HCT116 (cell line): ENCODE data around the gene HMGA1. TPM values are rescaled to one million over a fixed set of nuclear protein-coding genes. Genes with fewer than 3 reads are reported as not detected.

Experiments used
- ATAC-seq: fragments of 200-7000 bp; cut with Tn5 transposase; 2 replicates; pipeline ENCODE4 v1.9.1; 2020; ENCODE audit warnings: mild to moderate bottlenecking, moderate library complexity
- BruUV-seq: library from RNA; stranded (reverse); fragments of 400-500 nt; replicated peaks from 2 replicates; lab custom pipeline; 2021; lab: Mats Ljungman, UMichigan
- CTCF ChIA-PET: fragments of 300-600 bp; sonication (Branson Sonifier 250); formaldehyde crosslinking; loops from one replicate; lab custom pipeline; 2021; ENCODE audit warnings: antibody characterized with exemption; lab: Charles Lee
- POLR2A ChIA-PET: fragments of 300-600, 350-600 bp; sonication (Branson Sonifier 250); formaldehyde crosslinking; loops from one replicate; lab custom pipeline; 2021; ENCODE audit warnings: antibody characterized with exemption; lab: Charles Lee
- RAD21 ChIA-PET, 2 experiments: fragments of 300-600 bp; sonication (Branson Sonifier 250); formaldehyde crosslinking; loops; one replicate each; lab custom pipeline; 2023; ENCODE audit warnings: low total read pairs in 2 of 2; ENCODE audit not compliant: uncharacterized antibody in 2 of 2, unreplicated experiment in 2 of 2, low non-redundant PET in 1 of 2; lab: Charles Lee
- DNase-seq: peaks from one replicate; pipeline ENCODE4 v3.0.0-alpha.2; 2010; ENCODE audit warnings: low read depth, low spot score
- H2AFZ ChIP-seq: fragments of 200-600 bp; shearing (Covaris generic), sonication (generic); 2 replicates; pipeline ENCODE4 v1.6.1; 2017; ENCODE audit warnings: low read depth, mixed run types, mixed read lengths, antibody characterized with exemption, low read length; ENCODE audit not compliant: poor library complexity, severe bottlenecking
- H3K27ac ChIP-seq: 2 replicates; pipeline ENCODE4 v1.5.1; 2012; ENCODE audit warnings: low read depth, low read length
- H3K27me3 ChIP-seq: fragments of 200-600 bp; sonication (generic); 2 replicates; pipeline ENCODE4 v1.6.1; 2016; ENCODE audit warnings: mixed run types, low read length, mixed read lengths; ENCODE audit not compliant: insufficient read depth
- H3K36me3 ChIP-seq, 2 experiments: fragments of 200-500 bp in 1 of 2; fragments of 200-600 bp in 1 of 2; sonication (Bioruptor generic) in 1 of 2; sonication (generic) in 1 of 2; 2 replicates each; pipeline versions ENCODE4 v1.5.1 to v1.6.1; 2014 to 2016; ENCODE audit warnings: low read length in 2 of 2, inconsistent platforms in 1 of 2, mixed read lengths in 1 of 2, mixed run types in 1 of 2; ENCODE audit not compliant: insufficient read depth in 2 of 2, control insufficient read depth in 1 of 2
- H3K4me1 ChIP-seq, 2 experiments: fragments of 200-600 bp in 1 of 2; sonication (generic) in 1 of 2; 2 replicates each; pipeline versions ENCODE4 v1.5.1 to v1.6.1; 2012 to 2017; ENCODE audit warnings: low read length in 2 of 2, inconsistent platforms in 1 of 2, mild to moderate bottlenecking in 1 of 2, mixed read lengths in 1 of 2, mixed run types in 1 of 2, moderate library complexity in 1 of 2; ENCODE audit not compliant: insufficient read depth in 2 of 2, control insufficient read depth in 1 of 2
- H3K4me2 ChIP-seq: fragments of 200-600 bp; sonication (generic); 2 replicates; pipeline ENCODE4 v1.6.1; 2017; ENCODE audit warnings: mixed run types, low read length, mixed read lengths
- H3K4me3 ChIP-seq, 2 experiments: fragments of 200-600 bp in 1 of 2; sonication (generic) in 1 of 2; replicated peaks in 1 of 2; 2 replicates each; pipeline ENCODE4 v1.5.1; 2011 to 2016; ENCODE audit warnings: low read length in 2 of 2, control low read depth in 1 of 2, low read depth in 1 of 2, mild to moderate bottlenecking in 1 of 2, mixed read lengths in 1 of 2, mixed run types in 1 of 2
- H3K79me2 ChIP-seq: fragments of 200-600 bp; sonication (generic); 2 replicates; pipeline ENCODE4 v1.6.1; 2017; ENCODE audit warnings: mild to moderate bottlenecking, mixed run types, low read length, moderate library complexity, mixed read lengths; ENCODE audit not compliant: insufficient read depth
- H3K9ac ChIP-seq: fragments of 200-600 bp; sonication (generic); 2 replicates; pipeline ENCODE4 v1.6.1; 2016; ENCODE audit warnings: low read length, mixed read lengths
- H3K9me2 ChIP-seq: fragments of 200-600 bp; sonication (generic), shearing (Covaris generic); 2 replicates; pipeline ENCODE4 v1.6.1; 2017; ENCODE audit warnings: mixed run types, mild to moderate bottlenecking, moderate library complexity; ENCODE audit not compliant: insufficient read depth
- H3K9me3 ChIP-seq, 2 experiments: fragments of 200-500 bp in 1 of 2; fragments of 200-600 bp in 1 of 2; sonication (Bioruptor generic) in 1 of 2; sonication (generic) in 1 of 2; 2 replicates each; pipeline ENCODE4 v1.6.1; 2014 to 2017; ENCODE audit warnings: low read length in 2 of 2, mixed read lengths in 2 of 2, inconsistent platforms in 1 of 2, low read depth in 1 of 2, mild to moderate bottlenecking in 1 of 2, mixed run types in 1 of 2, moderate library complexity in 1 of 2; ENCODE audit not compliant: control insufficient read depth in 1 of 2, insufficient read depth in 1 of 2
- H4K20me1 ChIP-seq: fragments of 200-600 bp; sonication (generic), shearing (Covaris generic); 2 replicates; pipeline ENCODE4 v1.6.1; 2017; ENCODE audit warnings: mixed run types, mild to moderate bottlenecking, moderate library complexity; ENCODE audit not compliant: insufficient read depth
- ATF3 ChIP-seq: IDR thresholded peaks from 2 replicates; pipeline ENCODE4 v1.6.1; 2012
- CBX3 ChIP-seq: IDR thresholded peaks from 2 replicates; pipeline ENCODE4 v1.6.1; 2012; ENCODE audit warnings: low read depth
- CEBPB ChIP-seq: IDR thresholded peaks from 2 replicates; pipeline ENCODE4 v1.6.1; 2012; ENCODE audit warnings: low read depth
- ELF1 ChIP-seq: IDR thresholded peaks from 2 replicates; pipeline ENCODE4 v1.6.1; 2012; ENCODE audit warnings: low read depth, borderline replicate concordance
- EZH2 ChIP-seq: fragments of 200-600 bp; sonication (generic); IDR thresholded peaks from 2 replicates; pipeline ENCODE4 v1.6.1; 2017; ENCODE audit warnings: antibody characterized with exemption, mixed run types
- EZH2phosphoT487 ChIP-seq: fragments of 200-600 bp; IDR thresholded peaks from 2 replicates; pipeline ENCODE4 v1.6.1; 2018; ENCODE audit warnings: antibody characterized with exemption, borderline replicate concordance
- FOSL1 ChIP-seq: IDR thresholded peaks from 2 replicates; pipeline ENCODE4 v1.6.1; 2012; ENCODE audit warnings: low read depth
- JUND ChIP-seq: IDR thresholded peaks from 2 replicates; pipeline ENCODE4 v1.6.1; 2012
- MAX ChIP-seq: IDR thresholded peaks from 2 replicates; pipeline ENCODE4 v1.6.1; 2012
- POLR2A ChIP-seq: IDR thresholded peaks from 2 replicates; pipeline ENCODE4 v1.7.0; 2011; ENCODE audit warnings: borderline replicate concordance; ENCODE audit not compliant: insufficient read depth, insufficient read length; ENCODE audit errors: extremely low read depth
- RAD21 ChIP-seq: IDR thresholded peaks from 2 replicates; pipeline ENCODE4 v1.6.1; 2012; ENCODE audit warnings: low read depth, mild to moderate bottlenecking
- REST ChIP-seq: IDR thresholded peaks from 2 replicates; pipeline ENCODE4 v1.6.1; 2012; ENCODE audit warnings: low read depth
- SP1 ChIP-seq: IDR thresholded peaks from 2 replicates; pipeline ENCODE4 v1.6.1; 2012; ENCODE audit warnings: low read depth
- TCF7L2 ChIP-seq: IDR thresholded peaks from 2 replicates; pipeline ENCODE4 v1.7.0; 2011; ENCODE audit warnings: borderline replicate concordance, inconsistent platforms; ENCODE audit not compliant: insufficient read depth, insufficient read length; ENCODE audit errors: extremely low read depth
- YY1 ChIP-seq: IDR thresholded peaks from 2 replicates; pipeline ENCODE4 v1.6.1; 2011; ENCODE audit warnings: low read length, low read depth, moderate library complexity, mild to moderate bottlenecking; ENCODE audit not compliant: insufficient replicate concordance; ENCODE audit errors: extremely low read depth
- ZNF274 ChIP-seq: fragments of 200-500 bp; sonication (Bioruptor generic); IDR thresholded peaks from 2 replicates; pipeline ENCODE4 v1.6.1; 2014; ENCODE audit warnings: mild to moderate bottlenecking, low read depth, low read length, inconsistent platforms
- intact Hi-C: fragments of 100-400 bp; cut with micrococcal nuclease; formaldehyde crosslinking; loops from 2 replicates; pipeline ENCODE4 v1.10.0; 2022
- total RNA-seq: library from RNA; stranded (reverse); gene quantifications from one replicate; pipeline ENCODE4 v1.2.1, GENCODE V29; 2021; ENCODE audit not compliant: unreplicated experiment

The HMGA1 gene
- total RNA-seq, 1 experiment from 2014 or later: 2,459 TPM

GRCh38 chr6:34281702-34282334, 45.1 kb downstream of the HMGA1 start:
- Histone ChIP-seq H3K27ac (no peak overlapping the region), H3K4me1 (no peaks in the 10 kb centered on the region), H3K9me3 (no peaks in the 10 kb centered on the region)
- TF ChIP-seq EZH2phosphoT487 (no peak), FOSL1 (no peak), ELF1 (no peak), POLR2A (no peak), CEBPB (no peak), ZNF274 (no peak), YY1 (no peak), ATF3 (no peak)
- TF ChIP-seq, all 23 proteins: peak for 0
- H4K20me1 ChIP-seq: no peaks in the 10 kb centered on the region
- intact Hi-C loops: no loop called here
- no TSS peak for BruUV-seq
- H3K36me3 ChIP-seq: peaks cover 0 to 5% of the 10 kb centered on the region in 2 experiments; a peak in 1 of 4 replicates
- no peaks in the 10 kb centered on the region for H3K27me3 ChIP-seq
- H3K4me2 ChIP-seq: no peak overlapping the region
- H3K9ac ChIP-seq: no peak overlapping the region
- CTCF ChIA-PET: no interaction called here
- no peaks in the 10 kb centered on the region for H3K79me2 ChIP-seq
- RAD21 ChIA-PET: no interaction called here
- no peaks in the 10 kb centered on the region for H3K9me2 ChIP-seq
- POLR2A ChIA-PET: interaction anchor here (1.1 kb wide), 1 partner anchor 34 kb away, joined by 3 read pairs; no protein-coding TSS in a partner anchor
- DNase-seq: no peak
- H3K4me3 ChIP-seq: no peak overlapping the region
- H2AFZ ChIP-seq: no peak overlapping the region
- ATAC-seq: no peak

GRCh38 chr6:34284563-34285447, 48.1 kb downstream of the HMGA1 start:
- H3K79me2 ChIP-seq: no peaks in the 10 kb centered on the region
- H3K36me3 ChIP-seq: peaks cover 0 to 19% of the 10 kb centered on the region in 2 experiments; a peak in 2 of 4 replicates
- H3K9me3 ChIP-seq: no peaks in the 10 kb centered on the region
- no peak for DNase-seq
- no peaks in the 10 kb centered on the region for H3K27me3 ChIP-seq
- no TSS peak for BruUV-seq
- CTCF ChIA-PET: no interaction called here
- ATAC-seq: no peak
- H3K9me2 ChIP-seq: no peaks in the 10 kb centered on the region
- POLR2A ChIA-PET: no interaction called here
- no peak overlapping the region for H3K9ac ChIP-seq
- no peak overlapping the region for H3K4me2 ChIP-seq
- no peak overlapping the region for H3K4me3 ChIP-seq
- intact Hi-C loops: no loop called here
- H4K20me1 ChIP-seq: no peaks in the 10 kb centered on the region
- RAD21 ChIA-PET: no interaction called here
- no peak overlapping the region for H3K27ac ChIP-seq
- no peaks in the 10 kb centered on the region for H3K4me1 ChIP-seq
- H2AFZ ChIP-seq: no peak overlapping the region
- TF ChIP-seq TCF7L2: no peak
- TF ChIP-seq REST: no peak
- TF ChIP-seq MAX: no peak
- no peak for TF ChIP-seq EZH2
- TF ChIP-seq CBX3: no peak
- no peak for TF ChIP-seq CEBPB
- TF ChIP-seq JUND: no peak
- TF ChIP-seq RAD21: no peak
- TF ChIP-seq SP1: no peak
